ENCODE results near the gene HOXD13. TPM values are rescaled to one million over a fixed set of nuclear protein-coding genes. Genes with fewer than 3 reads are reported as not detected.

Gene HOXD13
- total RNA-seq, 2 experiments from 2014 or later, result not detected

- Histone ChIP-seq H4K20me1 (ENCODE audit: insufficient read depth, low read length) (no peaks in the 10 kb centered on the region), H3K4me3 (ENCODE audit: low read depth, low read length, poor library complexity, severe bottlenecking) (no peak overlapping the region), H3K27ac (ENCODE audit: low read depth, low read length, poor library complexity, severe bottlenecking) (no peak overlapping the region), H2AFZ (ENCODE audit: low read length) (no peak overlapping the region), H3K4me2 (ENCODE audit: low read length) (no peak overlapping the region), H3K9me3 (ENCODE audit: low read length) (no peaks in the 10 kb centered on the region), H3K79me2 (ENCODE audit: insufficient read depth, low read depth, low read length) (no peaks in the 10 kb centered on the region), H3K9me2 (ENCODE audit: insufficient read depth, low read length) (no peaks in the 10 kb centered on the region), H3K36me3 (ENCODE audit: insufficient read depth, low read length) (no peaks in the 10 kb centered on the region), H3K4me1 (ENCODE audit: insufficient read depth, low read length, poor library complexity, severe bottlenecking) (peaks cover 14% of the 10 kb centered on the region)
- ChIA-PET POLR2A (no interaction called here), CTCF (ENCODE audit: unreplicated experiment) (no interaction called here)
- BruUV-seq (replicated peaks), result no TSS peak
- intact Hi-C loops (cut with micrococcal nuclease; ENCODE audit: unreplicated experiment), result no loop called here
- DNase-seq (ENCODE audit: low spot score), result no peak
- no peak for TF ChIP-seq EZH2phosphoT487 (IDR thresholded peaks at IDR 0.05; ENCODE audit: borderline replicate concordance, low read depth, low read length)
- no peak for TF ChIP-seq CTCF (conservative IDR thresholded peaks at IDR 0.05; ENCODE audit: low read length)
Measured at GRCh38 chr2:176099159-176099727, 6.7 kb downstream of the HOXD13 start.

- no peaks in the 10 kb centered on the region for H3K79me2 ChIP-seq (ENCODE audit: insufficient read depth, low read depth, low read length)
Measured at GRCh38 chr2:176099728-176100546, 7.4 kb downstream of the HOXD13 start, which contains the start of gene HOXD12. TSS of gene HOXD12 (plus strand) at chr2:176099795. CDS start at chr2:176099802, 7 bp downstream.

More at GRCh38 chr2:176099728-176100546, 7.4 kb downstream of the HOXD13 start, which contains the start of gene HOXD12:
- Histone ChIP-seq H3K4me3 (ENCODE audit: low read depth, low read length, poor library complexity, severe bottlenecking) (no peak within 1 kb of the TSS), H3K36me3 (ENCODE audit: insufficient read depth, low read length) (no peaks in the 10 kb centered on the region), H3K4me2 (ENCODE audit: low read length) (no peak within 1 kb of the TSS), H3K27ac (ENCODE audit: low read depth, low read length, poor library complexity, severe bottlenecking) (no peak within 1 kb of the TSS), H3K9me2 (ENCODE audit: insufficient read depth, low read length) (no peaks in the 10 kb centered on the region), H4K20me1 (ENCODE audit: insufficient read depth, low read length) (no peaks in the 10 kb centered on the region), H2AFZ (ENCODE audit: low read length) (no peak within 1 kb of the TSS), H3K4me1 (ENCODE audit: insufficient read depth, low read length, poor library complexity, severe bottlenecking) (peaks cover 14% of the 10 kb centered on the region), H3K9me3 (ENCODE audit: low read length) (no peaks in the 10 kb centered on the region)
- CTCF ChIA-PET (ENCODE audit: unreplicated experiment), result no interaction called here
- no TSS peak for BruUV-seq (replicated peaks)
- intact Hi-C loops (cut with micrococcal nuclease; ENCODE audit: unreplicated experiment), result no loop called here
- TF ChIP-seq EZH2phosphoT487 (IDR thresholded peaks at IDR 0.05; ENCODE audit: borderline replicate concordance, low read depth, low read length) (no peak), CTCF (conservative IDR thresholded peaks at IDR 0.05; ENCODE audit: low read length) (no peak)
- POLR2A ChIA-PET, result no interaction called here
- no peak for DNase-seq (ENCODE audit: low spot score)
